ENCODE measurements around the gene TAF6.

DNA sequence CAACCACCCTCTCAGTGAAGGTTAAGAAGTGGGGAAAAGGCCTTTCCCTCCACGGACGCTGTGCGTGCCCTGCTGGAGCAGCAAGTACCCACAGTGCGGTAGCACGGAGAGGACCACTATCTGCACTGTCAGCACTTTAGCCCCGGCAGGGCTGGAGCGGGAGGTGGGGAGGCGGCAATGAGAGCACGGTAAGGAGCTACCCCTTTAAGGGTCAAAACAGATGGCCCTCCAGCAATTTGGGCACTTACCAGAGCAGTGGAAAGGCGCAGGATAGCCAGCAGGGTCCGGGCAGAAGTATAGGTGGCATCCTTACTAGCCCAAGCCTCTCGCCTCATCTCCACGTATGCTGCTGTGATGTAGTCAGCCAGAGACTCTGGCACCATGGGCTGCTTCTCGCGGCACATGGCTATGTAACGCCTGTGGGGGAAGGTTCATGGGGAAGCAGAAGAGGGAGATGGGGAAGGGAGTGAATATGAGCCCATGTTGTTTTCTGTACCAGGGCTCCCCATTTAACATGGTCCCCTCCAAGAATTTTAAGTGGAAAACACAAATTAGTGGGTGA lies 25.2 kb downstream of the TAF6 start:
- TF ChIP-seq, protein P1, sequence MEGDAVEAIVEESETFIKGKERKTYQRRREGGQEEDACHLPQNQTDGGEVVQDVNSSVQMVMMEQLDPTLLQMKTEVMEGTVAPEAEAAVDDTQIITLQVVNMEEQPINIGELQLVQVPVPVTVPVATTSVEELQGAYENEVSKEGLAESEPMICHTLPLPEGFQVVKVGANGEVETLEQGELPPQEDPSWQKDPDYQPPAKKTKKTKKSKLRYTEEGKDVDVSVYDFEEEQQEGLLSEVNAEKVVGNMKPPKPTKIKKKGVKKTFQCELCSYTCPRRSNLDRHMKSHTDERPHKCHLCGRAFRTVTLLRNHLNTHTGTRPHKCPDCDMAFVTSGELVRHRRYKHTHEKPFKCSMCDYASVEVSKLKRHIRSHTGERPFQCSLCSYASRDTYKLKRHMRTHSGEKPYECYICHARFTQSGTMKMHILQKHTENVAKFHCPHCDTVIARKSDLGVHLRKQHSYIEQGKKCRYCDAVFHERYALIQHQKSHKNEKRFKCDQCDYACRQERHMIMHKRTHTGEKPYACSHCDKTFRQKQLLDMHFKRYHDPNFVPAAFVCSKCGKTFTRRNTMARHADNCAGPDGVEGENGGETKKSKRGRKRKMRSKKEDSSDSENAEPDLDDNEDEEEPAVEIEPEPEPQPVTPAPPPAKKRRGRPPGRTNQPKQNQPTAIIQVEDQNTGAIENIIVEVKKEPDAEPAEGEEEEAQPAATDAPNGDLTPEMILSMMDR (IDR thresholded peaks at IDR 0.05), result no peak
- no peak for TF ChIP-seq POLR2A (IDR thresholded peaks at IDR 0.05)
